ENCODE results near the gene R3HCC1L. TPM values are rescaled to one million over a fixed set of nuclear protein-coding genes. Genes with fewer than 3 reads are reported as not detected.
"Not testable (repeated sequence)": the region's sequence is repeated elsewhere in the genome, so short reads cannot be mapped to it uniquely, and the experiment has no call there.

Gene R3HCC1L
- total and polyA plus RNA-seq, 12 donors: 6.5 to 24.3 (median 10.1) TPM

- peak in 1 of 7 donors; percentile 55 for DNase-seq
- WGBS, 4 donors: 15 to 17% (median 16%) methylated on average over 12 to 13 of the region's 13 CpGs
- Histone ChIP-seq H3K9me3 (replicated peaks in 1 of 3) (no peaks in the 10 kb centered on the region), H3K36me3 (replicated peaks in 1 of 2) (no peaks in the 10 kb centered on the region), H3K27ac (peak overlapping the region in 4 of 5 donors; percentile 85 to 92 (median 87)), H3K4me3 (peak overlapping the region; percentile 37 to 98 (median 64)), H3K27me3 (no peaks in the 10 kb centered on the region), H3K4me1 (replicated peaks in 1 of 2) (peaks cover 6 to 46% of the 10 kb centered on the region in 2 donors)
- intact Hi-C loops (cut with DNase I): no loop called here
- TF ChIP-seq CTCF (IDR thresholded peaks at IDR 0.05) (no peak), POLR2A (IDR thresholded peaks at IDR 0.05) (no peak)
These were observed 904 bp downstream of the R3HCC1L start for GRCh38 chr10:98135222-98135899.

- H3K4me1 ChIP-seq (replicated peaks in 1 of 2): peaks cover 6 to 53% of the 10 kb centered on the region in 2 donors
- WGBS, 4 donors: 96 to 97% (median 97%) methylated on average over 16 of the region's 16 CpGs
- H3K27me3 ChIP-seq; DNase-seq; H3K27ac ChIP-seq; H3K36me3 ChIP-seq (replicated peaks in 1 of 2); H3K4me3 ChIP-seq; H3K9me3 ChIP-seq (replicated peaks in 1 of 3); intact Hi-C loops (cut with DNase I): not testable (repeated sequence)
These were observed 2.3 kb downstream of the R3HCC1L start for GRCh38 chr10:98136775-98137174.

- no peaks in the 10 kb centered on the region for H3K9me3 ChIP-seq (replicated peaks in 1 of 3)
- intact Hi-C loops (cut with DNase I): no loop called here
- H3K4me3 ChIP-seq: no peak overlapping the region
- H3K27ac ChIP-seq: no peak overlapping the region
- no peaks in the 10 kb centered on the region for H3K27me3 ChIP-seq
- H3K36me3 ChIP-seq (replicated peaks in 1 of 2): no peaks in the 10 kb centered on the region
- TF ChIP-seq CTCF (IDR thresholded peaks at IDR 0.05) (no peak), POLR2A (IDR thresholded peaks at IDR 0.05) (no peak)
- peaks cover 6 to 65% of the 10 kb centered on the region in 2 donors for H3K4me1 ChIP-seq (replicated peaks in 1 of 2)
- no peak for DNase-seq
These were observed 3.6 kb downstream of the R3HCC1L start for GRCh38 chr10:98138031-98138430.

- H3K27ac ChIP-seq: no peak overlapping the region
- no peaks in the 10 kb centered on the region for H3K27me3 ChIP-seq
- H3K36me3 ChIP-seq (replicated peaks in 1 of 2): no peaks in the 10 kb centered on the region
- TF ChIP-seq POLR2A (IDR thresholded peaks at IDR 0.05) (no peak), CTCF (IDR thresholded peaks at IDR 0.05) (no peak)
- H3K4me3 ChIP-seq: no peak overlapping the region
- no peaks in the 10 kb centered on the region for H3K9me3 ChIP-seq (replicated peaks in 1 of 3)
- DNase-seq: no peak
- peaks cover 6 to 69% of the 10 kb centered on the region in 2 donors for H3K4me1 ChIP-seq (replicated peaks in 1 of 2)
- intact Hi-C loops (cut with DNase I): no loop called here
- 65 to 74% (median 69%) methylated on average over 3 of the region's 3 CpGs for WGBS, 4 donors
These were observed 5.0 kb downstream of the R3HCC1L start for GRCh38 chr10:98139431-98139830.

GRCh38 chr10:98141484-98142073, 7.1 kb downstream of the R3HCC1L start:
- Histone ChIP-seq H3K27ac (no peak overlapping the region), H3K4me3 (no peak overlapping the region), H3K27me3 (no peaks in the 10 kb centered on the region), H3K36me3 (replicated peaks in 1 of 2) (no peaks in the 10 kb centered on the region), H3K4me1 (replicated peaks in 1 of 2) (peaks cover 6 to 58% of the 10 kb centered on the region in 2 donors), H3K9me3 (replicated peaks in 1 of 3) (no peaks in the 10 kb centered on the region)
- intact Hi-C loops (cut with DNase I): no loop called here
- DNase-seq: no peak
- TF ChIP-seq CTCF (IDR thresholded peaks at IDR 0.05) (no peak), POLR2A (IDR thresholded peaks at IDR 0.05) (no peak)
